VCaP (cell line): ENCODE measurements around the gene PTCHD4.

Experiments used
- H3K27ac ChIP-seq: fragments of 450-650 bp; 2 replicates; pipeline ENCODE4 v1.5.1; 2017
- TF ChIP-seq, protein P1 (sequence below): fragments of 450-650 bp; conservative IDR thresholded peaks from 2 replicates; pipeline ENCODE4 v1.5.1; 2017; ENCODE audit warnings: mild to moderate bottlenecking, moderate library complexity

Gene PTCHD4

GRCh38 chr6:48111143-48111506, at the start of gene PTCHD4:
TSS of gene PTCHD4 (minus strand) at chr6:48111197. CDS start at chr6:48068957, 42,240 bp downstream.
- no peak within 1 kb of the TSS for H3K27ac ChIP-seq

DNA sequence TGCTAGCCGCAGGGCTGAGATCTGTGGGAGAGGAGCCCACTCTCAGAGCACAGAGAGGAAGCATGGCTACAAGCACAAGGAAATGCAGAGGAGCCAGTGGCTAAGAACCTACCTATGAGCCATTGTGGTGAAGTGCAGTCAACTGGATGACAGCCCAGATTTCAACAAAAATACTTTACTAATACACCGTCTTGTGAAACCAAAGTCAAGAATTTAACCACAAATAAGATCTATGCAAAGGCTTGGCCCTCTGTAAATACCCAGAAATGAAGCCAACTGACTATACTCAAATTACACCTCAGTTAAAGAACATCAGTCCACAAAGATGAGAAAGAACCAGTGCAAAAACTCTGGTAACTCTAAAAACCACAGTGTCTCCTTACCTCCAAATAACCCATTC, 40.1 kb upstream of the PTCHD4 start:
- H3K27ac ChIP-seq = no peak overlapping the region
- TF ChIP-seq, protein P1, sequence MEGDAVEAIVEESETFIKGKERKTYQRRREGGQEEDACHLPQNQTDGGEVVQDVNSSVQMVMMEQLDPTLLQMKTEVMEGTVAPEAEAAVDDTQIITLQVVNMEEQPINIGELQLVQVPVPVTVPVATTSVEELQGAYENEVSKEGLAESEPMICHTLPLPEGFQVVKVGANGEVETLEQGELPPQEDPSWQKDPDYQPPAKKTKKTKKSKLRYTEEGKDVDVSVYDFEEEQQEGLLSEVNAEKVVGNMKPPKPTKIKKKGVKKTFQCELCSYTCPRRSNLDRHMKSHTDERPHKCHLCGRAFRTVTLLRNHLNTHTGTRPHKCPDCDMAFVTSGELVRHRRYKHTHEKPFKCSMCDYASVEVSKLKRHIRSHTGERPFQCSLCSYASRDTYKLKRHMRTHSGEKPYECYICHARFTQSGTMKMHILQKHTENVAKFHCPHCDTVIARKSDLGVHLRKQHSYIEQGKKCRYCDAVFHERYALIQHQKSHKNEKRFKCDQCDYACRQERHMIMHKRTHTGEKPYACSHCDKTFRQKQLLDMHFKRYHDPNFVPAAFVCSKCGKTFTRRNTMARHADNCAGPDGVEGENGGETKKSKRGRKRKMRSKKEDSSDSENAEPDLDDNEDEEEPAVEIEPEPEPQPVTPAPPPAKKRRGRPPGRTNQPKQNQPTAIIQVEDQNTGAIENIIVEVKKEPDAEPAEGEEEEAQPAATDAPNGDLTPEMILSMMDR = no peak

More at GRCh38 chr6:48111143-48111506, at the start of gene PTCHD4:
- TF ChIP-seq, protein P1 = no peak

GRCh38 chr6:48150701-48151100, 39.7 kb upstream of the PTCHD4 start:
- TF ChIP-seq, protein P1 = no peak
- H3K27ac ChIP-seq = no peak overlapping the region

GRCh38 chr6:48147051-48147450, 36.1 kb upstream of the PTCHD4 start:
- no peak overlapping the region for H3K27ac ChIP-seq
- TF ChIP-seq, protein P1 = no peak

- no peak overlapping the region for H3K27ac ChIP-seq
- TF ChIP-seq, protein P1 = no peak
Measured at GRCh38 chr6:48144021-48144420, 33.0 kb upstream of the PTCHD4 start.

DNA sequence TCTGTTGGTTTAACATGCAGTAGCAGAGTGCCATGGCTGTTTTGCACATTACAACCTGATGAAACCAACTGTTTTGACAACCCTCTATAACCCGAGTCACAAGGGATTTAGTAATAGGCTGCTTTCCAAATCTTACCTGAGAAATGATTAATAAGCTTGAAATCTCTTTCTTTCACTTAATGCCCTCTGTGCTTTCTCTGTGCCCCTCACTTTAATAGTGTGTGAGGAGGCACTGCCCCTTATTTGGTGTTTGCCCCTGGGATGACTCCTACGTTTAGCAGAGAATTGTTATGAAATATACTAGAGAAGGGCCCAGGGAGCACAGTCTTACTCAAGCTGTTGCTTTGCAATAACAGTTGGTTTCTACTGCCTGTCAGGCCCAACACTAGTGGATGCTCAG, 31.0 kb upstream of the PTCHD4 start:
- H3K27ac ChIP-seq = no peak overlapping the region
- TF ChIP-seq, protein P1 = no peak

DNA sequence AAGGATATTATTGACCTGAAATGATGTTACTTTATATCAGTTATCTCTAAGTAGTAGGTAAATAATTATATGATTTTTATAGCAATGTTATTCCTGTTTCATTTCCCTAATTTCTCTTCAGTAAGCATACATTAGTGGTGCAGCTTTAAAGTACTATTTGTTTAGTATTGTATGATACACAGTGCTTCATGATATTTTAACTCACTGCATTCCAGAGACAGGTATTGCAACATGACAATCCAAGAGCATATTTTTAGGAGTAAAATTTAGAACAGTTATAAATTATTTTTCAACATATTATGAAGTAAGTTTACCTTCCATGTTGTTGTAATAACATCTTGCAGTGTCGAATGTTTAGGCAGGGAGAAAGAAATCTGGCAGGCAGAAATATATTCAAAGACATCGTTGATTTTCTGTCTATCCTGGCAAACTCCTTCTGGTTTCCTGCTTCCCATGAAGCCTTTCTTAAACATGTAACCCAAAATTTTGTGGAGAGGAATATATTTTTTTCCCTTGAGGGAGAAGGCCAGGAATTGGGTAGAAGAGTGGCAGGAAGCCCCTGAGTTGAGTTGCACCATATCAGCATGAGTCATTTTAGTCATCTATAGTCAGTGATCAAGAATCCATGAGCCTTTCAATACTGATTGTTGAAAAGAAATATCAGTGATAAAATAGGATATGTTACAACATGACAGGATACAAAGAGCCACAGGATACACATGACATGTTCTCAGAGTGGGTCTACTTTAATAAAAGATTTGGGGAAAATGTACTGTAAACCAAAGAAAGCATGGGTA, 29.0 kb upstream of the PTCHD4 start:
- TF ChIP-seq, protein P1 = no peak
- H3K27ac ChIP-seq = no peak overlapping the region
